Testis (tissue), 3 donors: ENCODE measurements around the gene PCDHB16. TPM values are rescaled to one million over a fixed set of nuclear protein-coding genes. Genes with fewer than 3 reads are reported as not detected.
"Not testable (repeated sequence)": the region's sequence is repeated elsewhere in the genome, so short reads cannot be mapped to it uniquely, and the experiment has no call there.

Source experiments
- DNase-seq: peaks from one replicate; pipeline ENCODE4 v3.0.0-alpha.2; 2019
- H3K27ac ChIP-seq, 2 donors: fragments of 200-600 bp; sonication (generic); one replicate each; pipeline ENCODE4 v1.5.1; 2019
- H3K27me3 ChIP-seq: fragments of 200-600 bp; sonication (generic); one replicate; pipeline ENCODE4 v1.5.1; 2019
- H3K36me3 ChIP-seq: fragments of 200-600 bp; sonication (generic); one replicate; pipeline ENCODE4 v1.5.1; 2017; ENCODE audit warnings: low read depth; ENCODE audit errors: missing control alignments
- H3K4me1 ChIP-seq: fragments of 200-600 bp; sonication (generic); one replicate; pipeline ENCODE4 v1.5.1; 2019
- H3K4me3 ChIP-seq, 2 donors: fragments of 200-600 bp; sonication (generic); one replicate each; pipeline ENCODE4 v1.5.1; 2017 to 2019
- H3K9me3 ChIP-seq: fragments of 200-600 bp; sonication (generic); one replicate; pipeline ENCODE4 v1.5.1; 2017
- CTCF ChIP-seq, 3 experiments: fragments of 450-650 bp in 2 of 3; fragments of 200-600 bp in 1 of 3; sonication (generic) in 1 of 3; IDR thresholded peaks; one replicate each; pipeline ENCODE4 v1.5.1; 2016 to 2019; ENCODE audit warnings: antibody characterized with exemption in 3 of 3, mild to moderate bottlenecking in 2 of 3, moderate library complexity in 1 of 3
- POLR2A ChIP-seq: fragments of 450-650 bp; IDR thresholded peaks from one replicate; pipeline ENCODE4 v1.6.1; 2017; ENCODE audit warnings: antibody characterized with exemption, mild to moderate bottlenecking, moderate library complexity
- WGBS, 2 donors: methylation state at CpG; one replicate each; pipeline ENCODE4 v1.1.5; 2018; 5-methylcytosine and 5-hydroxymethylcytosine counted together
- intact Hi-C: fragments of 100-400 bp; cut with DNase I; formaldehyde crosslinking; loops from one replicate; pipeline ENCODE4 v1.15.1; 2023; ENCODE audit warnings: low total_unique reads
- polyA plus RNA-seq: library from polyadenylated mRNA; stranded (reverse); fragments of 350-450 nt; fragmentation: Illumina TruSeq; extraction: RNeasy Lipid Tissue Mini Kit (QIAGEN cat#74804); gene quantifications from one replicate; pipeline ENCODE4 v1.2.3, GENCODE V29; 2014; ENCODE audit warnings: low read depth, low replicate concordance; ENCODE audit not compliant: insufficient read depth
- total RNA-seq, 2 donors: library from RNA; depleted of rRNA; stranded (reverse); fragments of >200 nt; gene quantifications; one replicate each; pipeline ENCODE4 v1.2.3, GENCODE V29; 2016

The PCDHB16 gene
- total and polyA plus RNA-seq, 3 donors from 2014 or later: 1.9 to 3.3 (median 2.6) TPM

GRCh38 chr5:141180313-141180712 lies 1.9 kb upstream of the PCDHB16 start:
- no peak for TF ChIP-seq CTCF (IDR thresholded peaks at IDR 0.05)
- no peak for TF ChIP-seq POLR2A
- Histone ChIP-seq H3K27me3 (no peaks in the 10 kb centered on the region), H3K9me3 (no peaks in the 10 kb centered on the region), H3K36me3 (no peaks in the 10 kb centered on the region), H3K27ac (no peak overlapping the region), H3K4me1 (no peaks in the 10 kb centered on the region), H3K4me3 (no peak overlapping the region)
- WGBS, 2 donors: 37 to 69% methylated on average over 1 of the region's 1 CpG
- DNase-seq: no peak
- intact Hi-C loops: no loop called here

GRCh38 chr5:141184117-141184855 lies 2.1 kb downstream of the PCDHB16 start:
- H3K9me3 ChIP-seq, H3K4me3 ChIP-seq, intact Hi-C loops, DNase-seq, H3K27ac ChIP-seq, H3K4me1 ChIP-seq, H3K36me3 ChIP-seq, H3K27me3 ChIP-seq: not testable (repeated sequence)
- 28 to 35% methylated on average over 11 to 24 of the region's 69 CpGs for WGBS, 2 donors

- Histone ChIP-seq H3K36me3 (no peaks in the 10 kb centered on the region), H3K27me3 (no peaks in the 10 kb centered on the region), H3K4me1 (no peaks in the 10 kb centered on the region), H3K27ac (no peak within 1 kb of the TSS), H3K9me3 (no peaks in the 10 kb centered on the region), H3K4me3 (no peak within 1 kb of the TSS)
- peak; percentile 83 for DNase-seq
- TF ChIP-seq POLR2A: no peak
- TF ChIP-seq CTCF (IDR thresholded peaks at IDR 0.05): peak; percentile 64 to 77 (median 75)
- 12 to 16% methylated on average over 9 of the region's 9 CpGs for WGBS, 2 donors
- intact Hi-C loops: no loop called here
Observed at GRCh38 chr5:141186897-141187512, 4.8 kb downstream of the PCDHB16 start, which contains the start of gene PCDHB9. Gene PCDHB9 (plus strand): TSS chr5:141187161. CDS start chr5:141187319, 158 bp downstream.

- H3K4me3 ChIP-seq, H3K27me3 ChIP-seq, DNase-seq, intact Hi-C loops, H3K27ac ChIP-seq, H3K4me1 ChIP-seq, H3K36me3 ChIP-seq, H3K9me3 ChIP-seq: not testable (repeated sequence)
- WGBS, 2 donors: 21% methylated on average over 26 of the region's 37 CpGs; no CpG with 5 or more reads in 1 of the 2 donors
Observed at GRCh38 chr5:141188682-141189081, 6.5 kb downstream of the PCDHB16 start.

- H3K36me3 ChIP-seq, DNase-seq, H3K27me3 ChIP-seq, H3K4me3 ChIP-seq, H3K27ac ChIP-seq, intact Hi-C loops, H3K4me1 ChIP-seq, H3K9me3 ChIP-seq: not testable (repeated sequence)
- WGBS, 2 donors: 22 to 32% methylated on average over 7 to 32 of the region's 35 CpGs
Observed at GRCh38 chr5:141189131-141189530, 6.9 kb downstream of the PCDHB16 start.

- Histone ChIP-seq H3K4me3 (no peak within 1 kb of the TSS), H3K27me3 (no peaks in the 10 kb centered on the region), H3K9me3 (no peaks in the 10 kb centered on the region), H3K4me1 (no peaks in the 10 kb centered on the region), H3K36me3 (no peaks in the 10 kb centered on the region), H3K27ac (no peak within 1 kb of the TSS)
- DNase-seq: peak; percentile 86
- intact Hi-C loops: no loop called here
- no peak for TF ChIP-seq POLR2A
- TF ChIP-seq CTCF (IDR thresholded peaks at IDR 0.05): peak; percentile 37 to 68 (median 68)
- WGBS, 2 donors: 2 to 6% methylated on average over 10 of the region's 10 CpGs
Observed at GRCh38 chr5:141192110-141192725, 10.0 kb downstream of the PCDHB16 start, which contains the start of gene PCDHB10. Gene PCDHB10 (plus strand): TSS chr5:141192353. CDS start chr5:141192553, 200 bp downstream.

GRCh38 chr5:141194332-141194731 lies 12.1 kb downstream of the PCDHB16 start:
- H3K36me3 ChIP-seq, H3K27ac ChIP-seq, H3K27me3 ChIP-seq, H3K4me3 ChIP-seq, H3K9me3 ChIP-seq, H3K4me1 ChIP-seq, intact Hi-C loops, DNase-seq: not testable (repeated sequence)
- 15% methylated on average over 5 of the region's 37 CpGs; no CpG with 5 or more reads in 1 of the 2 donors for WGBS, 2 donors
